Measurements from ENCODE around the gene TUBB. TPM values are rescaled to one million over a fixed set of nuclear protein-coding genes. Genes with fewer than 3 reads are reported as not detected.

The TUBB gene
- total RNA-seq, 1 donor from 2014 or later: 1,002 TPM

DNA sequence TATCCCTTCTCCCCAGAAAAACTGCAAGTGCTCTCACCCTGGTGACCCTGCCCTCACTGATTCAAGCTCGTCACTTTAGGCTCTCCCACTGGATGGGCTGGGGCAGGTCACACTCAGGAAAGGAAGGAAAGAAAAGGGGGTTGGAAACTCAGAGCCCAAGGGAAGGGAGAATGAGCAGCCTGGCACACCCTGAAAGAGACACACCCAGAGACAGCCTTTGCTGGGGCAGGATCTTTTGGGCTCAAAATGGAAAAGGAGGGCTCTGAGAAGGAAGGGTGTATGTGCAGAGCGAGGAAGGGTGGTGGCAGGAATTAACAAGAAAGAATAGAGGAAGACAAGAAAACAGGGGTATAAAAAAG is 36.2 kb upstream of the TUBB start:
- Mint-ChIP-seq H3K4me3 (peak overlapping the region; percentile 94), H3K9me3 (no peaks in the 10 kb centered on the region), H3K36me3 (ENCODE audit: low read depth) (peaks cover 63% of the 10 kb centered on the region), H3K4me1 (ENCODE audit: low read depth) (peaks cover 46% of the 10 kb centered on the region), H3K27ac (peak overlapping the region; percentile 92), H3K27me3 (ENCODE audit: insufficient read depth) (no peaks in the 10 kb centered on the region)
- DNase-seq (ENCODE audit: low spot score): no peak
- intact Hi-C loops (cut with micrococcal nuclease): loop anchor here (2.0 to 10.0 kb wide), 4 partner anchors 231 to 808 kb away; partner anchors contain the start of genes POLR1H, PPP1R11, TRIM39 and VARS2

DNA sequence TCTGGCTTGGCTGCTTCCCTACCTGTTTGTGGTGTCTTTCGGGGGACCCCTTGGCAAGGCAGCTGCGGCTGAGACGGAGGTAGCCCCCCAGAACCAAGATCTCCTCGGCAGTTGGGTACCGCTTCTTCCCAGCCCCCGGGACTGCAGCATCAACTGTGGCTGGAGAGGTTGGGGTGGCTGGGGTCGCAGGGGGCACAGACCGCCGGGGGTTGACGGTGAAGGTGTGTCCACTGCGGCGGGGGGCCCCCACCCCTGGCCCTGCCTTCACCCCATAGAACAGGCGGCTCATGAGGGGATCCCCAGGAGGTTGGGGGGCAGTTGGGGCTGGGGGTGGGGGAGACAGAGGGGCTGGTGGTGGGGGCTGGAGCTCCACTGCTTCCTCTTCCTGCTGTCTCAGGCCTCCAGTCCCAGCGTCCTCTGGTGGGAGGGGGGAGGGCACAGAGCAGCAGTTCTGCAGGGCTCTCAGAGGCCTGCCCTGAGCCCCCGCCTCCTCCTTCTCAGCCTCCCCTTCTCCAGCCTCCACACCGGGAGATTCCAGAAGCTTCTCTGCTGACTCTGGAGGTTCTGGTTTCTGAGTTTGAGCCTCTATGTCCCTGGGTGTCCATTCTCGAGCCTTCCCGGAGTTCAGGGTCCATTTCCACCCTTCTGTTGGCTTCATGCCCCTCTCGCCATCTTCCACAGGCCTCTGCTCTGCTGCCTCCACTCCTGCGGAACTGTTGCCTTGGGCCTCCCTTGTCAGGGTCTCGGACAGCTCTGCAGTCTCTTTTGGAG is 35.6 kb upstream of the TUBB start:
- Mint-ChIP-seq H3K4me1 (ENCODE audit: low read depth) (peaks cover 46% of the 10 kb centered on the region), H3K27ac (peak overlapping the region; percentile 92), H3K36me3 (ENCODE audit: low read depth) (peaks cover 57% of the 10 kb centered on the region), H3K4me3 (peak overlapping the region; percentile 94), H3K9me3 (no peaks in the 10 kb centered on the region), H3K27me3 (ENCODE audit: insufficient read depth) (no peaks in the 10 kb centered on the region)
- intact Hi-C loops (cut with micrococcal nuclease): loop anchor here (5.0 to 10.0 kb wide), 3 partner anchors 360 to 808 kb away; partner anchors contain the start of genes POLR1H, PPP1R11 and TRIM39
- DNase-seq (ENCODE audit: low spot score): peak; percentile 45

DNA sequence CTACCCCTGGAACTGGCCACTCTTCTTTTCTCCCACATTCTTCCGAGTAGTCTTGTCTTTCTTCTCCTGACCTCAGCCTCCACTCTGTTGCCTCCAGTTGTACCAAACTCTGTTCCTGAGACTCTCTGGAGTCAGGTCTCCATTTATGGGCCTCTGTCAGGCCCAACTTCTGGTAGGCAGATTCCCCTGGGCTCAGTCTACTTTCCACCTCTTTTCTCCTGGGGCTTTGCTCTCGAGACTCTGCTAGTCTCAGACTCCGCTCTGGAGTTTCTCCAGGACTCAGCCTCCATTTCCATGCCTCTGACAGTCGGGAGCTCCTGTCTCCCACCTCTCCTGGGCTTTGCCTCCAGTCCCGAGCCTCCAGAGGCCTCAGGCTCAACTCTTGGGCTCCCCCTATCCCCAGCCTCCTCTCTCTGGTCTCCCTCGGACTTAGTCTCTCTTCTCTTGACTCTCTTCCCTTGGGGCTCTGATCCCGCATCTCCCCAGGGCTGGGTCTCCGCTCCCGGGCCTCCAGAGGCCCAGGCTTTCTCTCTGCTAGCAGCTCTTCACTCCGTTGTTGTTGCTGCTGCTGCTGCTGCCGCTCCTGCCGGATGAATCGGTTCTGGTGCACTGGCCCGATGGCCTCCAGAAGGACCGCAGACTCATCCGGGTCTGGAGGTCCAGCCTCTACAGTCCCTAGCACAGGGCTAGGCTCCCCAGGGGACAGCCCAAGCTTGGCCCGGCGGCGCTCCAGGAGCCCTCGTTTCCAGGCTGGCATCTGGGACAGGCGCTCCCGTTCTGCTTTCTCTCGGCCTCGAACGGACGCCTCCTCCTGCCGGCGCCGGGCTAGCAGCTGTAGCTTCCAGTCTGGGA is 34.8 kb upstream of the TUBB start:
- Mint-ChIP-seq H3K27ac (peak overlapping the region; percentile 92), H3K4me3 (peak overlapping the region; percentile 94), H3K36me3 (ENCODE audit: low read depth) (peaks cover 49% of the 10 kb centered on the region), H3K9me3 (no peaks in the 10 kb centered on the region), H3K4me1 (ENCODE audit: low read depth) (peaks cover 46% of the 10 kb centered on the region), H3K27me3 (ENCODE audit: insufficient read depth) (no peaks in the 10 kb centered on the region)
- intact Hi-C loops (cut with micrococcal nuclease): loop anchor here (1.0 to 10.0 kb wide), 8 partner anchors 38 to 621 kb away; partner anchors contain the start of genes ABCF1, C6orf136, GTF2H4 and MRPS18B
- DNase-seq (ENCODE audit: low spot score): no peak

DNA sequence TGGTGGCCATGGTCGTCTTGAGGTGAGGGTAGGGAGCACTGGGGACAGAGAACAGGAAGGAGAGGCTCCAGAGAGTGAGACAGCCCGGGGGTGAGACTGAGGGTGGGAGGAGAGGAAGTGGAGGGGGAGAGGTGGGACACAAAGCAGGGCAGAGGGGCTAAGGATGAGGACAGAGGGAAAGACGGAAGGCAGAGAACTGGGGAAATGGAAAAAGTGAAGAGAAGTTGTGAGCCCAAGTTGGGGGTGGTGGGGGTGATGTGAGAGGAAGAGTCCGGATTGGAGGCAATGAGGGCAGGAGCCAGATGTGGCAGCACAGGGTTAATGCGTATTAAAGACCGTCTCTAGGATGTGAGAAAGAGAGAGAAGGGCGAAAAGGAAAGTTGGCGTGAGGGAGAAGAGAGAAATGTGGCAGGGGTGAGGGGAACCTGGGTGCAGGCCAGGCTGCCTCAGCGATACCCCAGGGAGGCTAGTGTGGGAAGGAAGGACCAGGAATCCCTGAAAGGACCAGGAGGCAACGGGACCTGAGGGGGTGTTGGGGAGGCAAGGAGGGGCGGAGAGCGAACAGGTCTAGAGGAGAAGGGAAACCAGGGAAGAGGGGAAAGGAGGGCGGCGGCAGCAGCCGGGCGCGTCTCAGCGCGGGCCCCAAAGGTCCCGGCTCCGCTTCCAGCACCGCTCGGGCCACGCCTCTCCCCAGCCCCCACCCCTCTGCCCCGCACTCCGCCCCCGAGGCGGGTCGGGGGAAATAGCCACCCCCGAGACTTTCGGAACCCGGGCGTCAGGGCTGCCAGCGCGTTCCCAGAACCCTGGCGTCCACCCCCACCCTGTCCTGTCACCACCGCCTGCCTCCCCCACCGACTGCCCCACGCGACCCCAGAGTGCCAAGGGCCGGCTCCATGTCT is 33.9 kb upstream of the TUBB start, which contains the start of gene PPP1R18:
PPP1R18 (minus strand) TSS at position 637 of the 899 bp plus-strand sequence; CDS start at position 10, 627 bp downstream.
- Mint-ChIP-seq H3K4me1 (ENCODE audit: low read depth) (peaks cover 46% of the 10 kb centered on the region), H3K27me3 (ENCODE audit: insufficient read depth) (no peaks in the 10 kb centered on the region), H3K9me3 (no peaks in the 10 kb centered on the region), H3K36me3 (ENCODE audit: low read depth) (peaks cover 42% of the 10 kb centered on the region), H3K4me3 (peak within 1 kb of the TSS; percentile 94), H3K27ac (peak within 1 kb of the TSS; percentile 92)
- DNase-seq (ENCODE audit: low spot score): peak; percentile 78
- intact Hi-C loops (cut with micrococcal nuclease): loop anchor here (1.0 to 10.0 kb wide), 8 partner anchors 39 to 621 kb away; partner anchors contain the start of genes ABCF1, C6orf136, GTF2H4 and MRPS18B

DNA sequence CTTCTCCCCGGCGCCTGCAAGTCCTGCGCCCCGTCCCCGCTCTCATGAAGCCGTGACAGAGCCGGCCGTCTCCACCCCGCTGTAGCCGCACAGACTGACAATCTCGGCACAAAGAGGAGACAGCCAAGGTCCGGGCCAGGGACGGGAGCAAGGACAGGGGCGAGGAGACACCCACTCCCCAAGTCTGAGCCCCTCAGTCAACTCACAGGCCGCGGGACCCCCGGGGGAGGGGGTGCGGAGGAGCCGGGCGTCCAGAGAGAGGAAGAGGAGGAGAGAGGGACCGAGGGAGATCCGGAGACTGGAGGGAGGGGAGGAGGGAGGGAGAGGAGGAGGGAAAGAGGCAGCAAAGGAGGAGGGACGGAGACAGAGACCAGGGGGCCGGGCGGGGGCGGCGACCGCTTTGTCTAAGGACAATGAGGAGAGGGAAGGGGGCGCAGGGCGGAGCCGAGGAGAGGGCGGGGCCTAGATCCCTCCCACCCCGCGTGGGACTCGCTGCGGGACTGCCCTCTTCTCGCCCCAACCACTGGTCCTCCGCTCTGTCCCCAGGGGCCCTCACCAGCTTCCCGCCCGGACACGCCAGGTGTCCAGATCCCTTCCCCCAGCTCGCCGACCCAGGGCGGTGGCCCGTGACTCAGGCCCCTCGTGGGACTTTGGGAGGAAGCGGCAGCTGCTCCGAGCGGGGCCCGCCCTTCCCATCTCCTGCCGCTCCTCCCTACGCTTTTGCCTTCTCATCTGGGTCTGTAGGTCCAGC is 33.1 kb upstream of the TUBB start:
- H3K36me3 Mint-ChIP-seq (ENCODE audit: low read depth): peaks cover 37% of the 10 kb centered on the region
- H3K4me3 Mint-ChIP-seq: peak overlapping the region; percentile 94
- peak; percentile 83 for DNase-seq (ENCODE audit: low spot score)
- H3K27ac Mint-ChIP-seq: peak overlapping the region; percentile 87
- no peaks in the 10 kb centered on the region for H3K9me3 Mint-ChIP-seq
- no peaks in the 10 kb centered on the region for H3K27me3 Mint-ChIP-seq (ENCODE audit: insufficient read depth)
- intact Hi-C loops (cut with micrococcal nuclease): loop anchor here (1.0 to 10.0 kb wide), 9 partner anchors 30 to 622 kb away; partner anchors contain the start of genes ABCF1, C6orf136, GTF2H4 and MDC1
- peaks cover 50% of the 10 kb centered on the region for H3K4me1 Mint-ChIP-seq (ENCODE audit: low read depth)

DNA sequence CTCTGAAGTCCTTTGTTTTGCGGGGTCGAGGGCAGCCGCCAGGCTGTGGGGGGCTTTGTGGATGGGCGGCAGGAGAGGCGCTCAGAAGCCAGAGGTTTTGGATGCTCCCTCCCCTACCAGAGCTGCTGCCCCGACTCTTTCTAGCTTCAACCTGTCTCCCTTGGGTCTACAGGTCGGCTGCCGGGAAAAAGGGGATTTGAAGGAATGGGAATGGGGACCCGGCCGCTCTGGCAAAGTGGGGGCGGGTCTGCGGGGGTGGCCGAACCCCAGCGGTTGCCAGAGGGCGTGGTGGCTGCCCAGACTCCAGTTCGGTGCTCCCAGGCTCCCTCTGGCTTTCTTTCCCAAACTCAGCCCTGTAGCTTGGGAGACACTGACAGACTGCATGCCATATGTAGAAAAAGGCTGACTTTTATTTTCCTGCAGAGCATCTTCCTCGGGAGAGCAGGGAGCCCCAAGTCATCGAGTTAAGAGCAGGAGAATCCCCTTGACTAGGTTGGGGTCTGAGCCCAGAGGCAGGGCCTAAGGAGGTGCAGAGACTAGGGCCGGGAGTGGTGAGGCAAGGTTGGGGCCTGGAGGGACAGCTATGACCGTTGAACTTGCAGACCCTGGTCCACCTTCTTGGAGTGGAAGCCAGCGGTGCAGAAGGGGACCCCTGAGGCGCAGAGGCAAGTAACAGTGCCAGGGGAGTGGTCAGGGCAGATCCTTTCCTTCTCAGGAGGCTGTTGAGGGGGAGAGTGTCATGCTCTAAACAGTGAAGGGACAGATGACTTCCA is 32.3 kb upstream of the TUBB start:
- no peak for DNase-seq (ENCODE audit: low spot score)
- H3K27me3 Mint-ChIP-seq (ENCODE audit: insufficient read depth): no peaks in the 10 kb centered on the region
- H3K9me3 Mint-ChIP-seq: no peaks in the 10 kb centered on the region
- H3K4me1 Mint-ChIP-seq (ENCODE audit: low read depth): peaks cover 50% of the 10 kb centered on the region
- intact Hi-C loops (cut with micrococcal nuclease): loop anchor here (1.0 to 10.0 kb wide), 4 partner anchors 29 to 623 kb away; partner anchors contain the start of genes ABCF1, MDC1, POLR1H and PPP1R11
- H3K27ac Mint-ChIP-seq: peak overlapping the region; percentile 87
- H3K36me3 Mint-ChIP-seq (ENCODE audit: low read depth): peaks cover 33% of the 10 kb centered on the region
- H3K4me3 Mint-ChIP-seq: peak overlapping the region; percentile 94

DNA sequence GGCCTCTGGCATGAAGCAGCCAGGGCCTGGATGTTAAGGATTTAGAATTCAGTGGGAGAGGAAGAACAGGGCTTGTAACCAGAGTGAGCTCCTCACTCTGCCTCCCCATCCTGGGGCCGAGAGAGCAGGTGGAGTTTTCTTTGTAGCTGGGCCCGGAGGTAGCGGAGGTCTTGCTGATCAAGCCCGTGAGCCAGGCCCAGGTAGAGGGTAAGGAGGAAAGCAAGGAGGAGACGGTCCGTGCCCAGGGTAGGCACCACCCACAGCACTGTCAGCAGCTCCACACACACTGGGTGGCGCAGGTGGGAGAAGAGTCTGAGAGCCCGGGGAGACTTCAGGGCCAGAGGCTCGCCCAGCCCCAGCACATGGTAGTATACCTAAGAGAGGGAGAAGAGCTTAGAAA is 31.6 kb upstream of the TUBB start:
- H3K4me3 Mint-ChIP-seq: peak overlapping the region; percentile 94
- intact Hi-C loops (cut with micrococcal nuclease): loop anchor here (10.0 kb wide), 2 partner anchors 364 to 624 kb away; partner anchors contain the start of genes POLR1H, PPP1R11 and TRIM39
- H3K4me1 Mint-ChIP-seq (ENCODE audit: low read depth): peaks cover 50% of the 10 kb centered on the region
- H3K9me3 Mint-ChIP-seq: no peaks in the 10 kb centered on the region
- H3K27ac Mint-ChIP-seq: peak overlapping the region; percentile 87
- peaks cover 27% of the 10 kb centered on the region for H3K36me3 Mint-ChIP-seq (ENCODE audit: low read depth)
- no peaks in the 10 kb centered on the region for H3K27me3 Mint-ChIP-seq (ENCODE audit: insufficient read depth)
- DNase-seq (ENCODE audit: low spot score): no peak

DNA sequence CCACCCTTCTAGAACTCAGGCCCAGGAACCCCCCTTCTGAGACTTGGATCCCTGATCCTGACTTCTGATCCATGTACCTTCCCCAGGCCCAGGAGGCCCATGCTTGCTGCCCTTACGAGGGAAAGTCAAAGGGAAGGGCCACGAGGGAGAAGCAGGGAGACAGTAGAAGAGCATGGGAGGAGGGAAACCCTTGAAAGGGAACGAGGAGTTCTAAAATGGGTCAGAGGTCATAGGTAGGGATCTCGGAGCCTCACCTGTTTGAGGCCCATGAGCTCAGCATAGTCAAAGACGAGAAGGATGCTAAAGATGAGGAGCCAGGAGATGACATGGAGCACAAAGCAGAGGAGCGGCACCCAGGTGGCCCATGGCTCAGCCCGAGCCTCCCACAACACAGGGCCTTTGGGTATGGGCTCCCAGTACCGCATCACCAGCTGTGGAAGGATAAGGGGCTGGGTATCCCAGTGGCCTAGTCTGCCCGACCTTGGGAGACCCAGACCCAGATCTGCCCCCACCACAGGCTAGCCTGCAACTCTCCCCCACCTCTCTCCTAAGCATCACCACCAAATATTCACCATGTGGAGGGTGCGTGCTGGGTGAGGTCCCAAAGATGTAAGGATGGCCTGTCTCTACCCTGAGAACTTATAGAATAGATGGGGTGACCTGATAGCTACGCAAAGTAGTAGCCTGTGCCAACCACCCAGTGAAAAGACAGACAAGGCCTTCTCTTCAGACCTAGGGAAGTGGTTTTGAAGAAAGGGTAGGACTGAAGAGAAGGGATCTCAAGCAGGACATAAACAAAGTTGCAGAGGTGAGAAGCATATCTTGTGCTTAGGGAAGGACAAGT is 30.9 kb upstream of the TUBB start:
- H3K27ac Mint-ChIP-seq: peak overlapping the region; percentile 43
- H3K9me3 Mint-ChIP-seq: no peaks in the 10 kb centered on the region
- H3K27me3 Mint-ChIP-seq (ENCODE audit: insufficient read depth): no peaks in the 10 kb centered on the region
- H3K4me1 Mint-ChIP-seq (ENCODE audit: low read depth): peaks cover 50% of the 10 kb centered on the region
- DNase-seq (ENCODE audit: low spot score): no peak
- intact Hi-C loops (cut with micrococcal nuclease): loop anchor here (10.0 kb wide), 2 partner anchors 364 to 624 kb away; partner anchors contain the start of genes POLR1H, PPP1R11 and TRIM39
- peak overlapping the region; percentile 94 for H3K4me3 Mint-ChIP-seq
- H3K36me3 Mint-ChIP-seq (ENCODE audit: low read depth): peaks cover 20% of the 10 kb centered on the region

DNA sequence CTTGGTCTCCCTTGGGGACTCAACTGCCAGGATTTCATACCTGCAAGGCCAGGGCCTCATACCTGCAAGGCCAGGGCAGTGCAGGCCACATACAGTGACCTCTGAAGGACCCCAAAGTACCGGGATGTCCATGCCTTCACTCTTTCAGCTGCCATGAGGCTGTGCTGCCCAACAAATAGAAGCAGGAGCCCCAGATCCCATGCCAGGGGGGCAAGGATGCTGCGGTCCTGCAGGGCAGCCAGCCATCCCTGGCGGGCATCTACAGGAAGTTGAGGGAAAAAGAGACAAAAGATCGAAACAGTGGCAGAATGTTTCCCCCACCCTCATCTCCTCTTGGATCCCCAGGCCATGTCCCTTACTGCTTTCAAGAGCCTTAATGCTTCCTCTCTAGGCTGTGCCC is 30.2 kb upstream of the TUBB start:
- H3K4me3 Mint-ChIP-seq: peak overlapping the region; percentile 94
- DNase-seq (ENCODE audit: low spot score): no peak
- no peaks in the 10 kb centered on the region for H3K9me3 Mint-ChIP-seq
- no peak overlapping the region for H3K27ac Mint-ChIP-seq
- peaks cover 2% of the 10 kb centered on the region for H3K27me3 Mint-ChIP-seq (ENCODE audit: insufficient read depth)
- H3K36me3 Mint-ChIP-seq (ENCODE audit: low read depth): peaks cover 15% of the 10 kb centered on the region
- intact Hi-C loops (cut with micrococcal nuclease): loop anchor here (1.0 to 10.0 kb wide), 4 partner anchors 8 to 625 kb away; partner anchors contain the start of genes GTF2H4, POLR1H, PPP1R11 and TRIM39
- H3K4me1 Mint-ChIP-seq (ENCODE audit: low read depth): peaks cover 47% of the 10 kb centered on the region

Measured in activated T-helper 1 cell treated with anti-CD3 and anti-CD28 coated beads, Interleukin-12 subunit alpha, Interleukin-12 subunit beta, Interleukin-2, Interleukin-4 antibody, amounts not matched to agents 30 ng/mL and 10 ng/mL and 1 ng/mL, durations not matched to agents 14 hours and 24 hours and 36 hours (primary cell).